Measurements from ENCODE around the gene STX3.
"Not testable (repeated sequence)": the region's sequence is repeated elsewhere in the genome, so short reads cannot be mapped to it uniquely, and the experiment has no call there.

Gene STX3

DNA sequence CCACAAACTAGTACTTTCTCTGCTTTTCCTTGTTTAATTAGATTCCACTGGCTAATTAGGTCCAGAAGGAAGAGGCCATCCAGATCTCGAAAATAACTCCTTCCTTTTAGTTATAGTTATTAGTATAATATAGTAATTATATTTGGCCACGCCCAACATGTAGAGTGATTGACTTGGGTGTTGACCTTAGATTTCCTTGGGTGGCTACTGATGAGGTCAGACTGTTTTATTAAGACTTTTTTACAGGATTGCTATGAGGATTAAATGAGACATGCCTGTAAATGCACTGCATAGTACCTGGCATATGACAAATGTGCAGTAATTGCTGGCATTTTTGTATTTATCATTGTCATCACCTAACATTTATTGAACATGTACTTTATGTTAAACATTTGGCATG lies 26.9 kb downstream of the STX3 start:
- Mint-ChIP-seq H3K27ac (ENCODE audit: low read depth) (no peak overlapping the region), H3K9me3 (no peaks in the 10 kb centered on the region), H3K4me1 (peaks cover 12% of the 10 kb centered on the region), H3K36me3 (ENCODE audit: insufficient read depth) (no peaks in the 10 kb centered on the region), H3K4me3 (no peak overlapping the region), H3K27me3 (no peaks in the 10 kb centered on the region)
- DNase-seq (ENCODE audit: low spot score in 2 of 2) = no peak
- ATAC-seq (replicated peaks; ENCODE audit: extremely low read depth, poor library complexity, severe bottlenecking) = no peak

DNA sequence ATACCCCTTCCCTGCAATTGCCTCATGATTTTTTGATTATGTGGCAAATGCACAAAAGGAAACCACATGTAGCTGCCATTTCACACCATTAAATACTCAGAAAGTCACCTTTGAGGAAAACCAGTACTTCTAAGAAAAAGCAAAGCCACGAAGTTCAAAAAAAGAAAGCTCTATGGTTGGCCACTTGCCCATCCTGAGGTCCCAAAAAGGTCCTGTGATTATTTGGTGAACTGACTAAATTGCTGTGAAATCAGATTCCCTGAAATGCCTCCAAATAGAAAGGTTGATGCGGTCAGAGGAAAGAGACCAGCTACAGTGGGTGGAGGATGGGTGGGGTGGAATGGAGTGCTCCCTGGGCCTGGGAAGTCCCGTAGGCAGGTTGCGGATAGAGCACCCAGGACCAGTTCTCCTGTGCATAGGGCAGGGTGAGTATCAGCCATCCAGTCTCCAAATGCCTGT lies 28.5 kb downstream of the STX3 start:
- Mint-ChIP-seq H3K4me1 (peaks cover 12% of the 10 kb centered on the region), H3K4me3 (no peak overlapping the region), H3K27ac (ENCODE audit: low read depth) (no peak overlapping the region), H3K27me3 (no peaks in the 10 kb centered on the region), H3K9me3 (no peaks in the 10 kb centered on the region), H3K36me3 (ENCODE audit: insufficient read depth) (no peaks in the 10 kb centered on the region)
- DNase-seq (ENCODE audit: low spot score in 2 of 2) (no peak), ATAC-seq (replicated peaks; ENCODE audit: extremely low read depth, poor library complexity, severe bottlenecking) (no peak)

DNA sequence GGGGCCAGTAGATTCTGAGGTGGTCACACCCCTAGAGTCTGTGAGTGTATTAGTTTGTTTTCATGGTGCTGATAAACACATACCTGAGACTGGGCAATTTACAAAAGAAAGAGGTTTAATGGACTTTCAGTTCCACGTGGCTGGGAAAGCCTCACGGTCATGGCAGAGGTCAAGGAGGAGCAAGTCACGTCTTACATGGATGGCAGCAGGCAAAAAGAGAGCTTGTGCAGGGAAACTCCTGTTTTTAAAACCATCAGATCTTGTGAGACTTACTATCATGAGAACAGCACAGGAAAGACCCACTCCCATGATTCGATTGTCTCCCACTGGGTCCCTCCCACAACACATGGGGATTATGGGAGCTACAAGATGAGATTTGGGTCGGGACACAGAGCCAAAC lies 29.3 kb downstream of the STX3 start:
- DNase-seq (ENCODE audit: low spot score in 2 of 2); H3K36me3 Mint-ChIP-seq (ENCODE audit: insufficient read depth); H3K27ac Mint-ChIP-seq (ENCODE audit: low read depth); H3K9me3 Mint-ChIP-seq; H3K27me3 Mint-ChIP-seq; H3K4me3 Mint-ChIP-seq; ATAC-seq (replicated peaks; ENCODE audit: extremely low read depth, poor library complexity, severe bottlenecking): not testable (repeated sequence)
- H3K4me1 Mint-ChIP-seq = peaks cover 12% of the 10 kb centered on the region

DNA sequence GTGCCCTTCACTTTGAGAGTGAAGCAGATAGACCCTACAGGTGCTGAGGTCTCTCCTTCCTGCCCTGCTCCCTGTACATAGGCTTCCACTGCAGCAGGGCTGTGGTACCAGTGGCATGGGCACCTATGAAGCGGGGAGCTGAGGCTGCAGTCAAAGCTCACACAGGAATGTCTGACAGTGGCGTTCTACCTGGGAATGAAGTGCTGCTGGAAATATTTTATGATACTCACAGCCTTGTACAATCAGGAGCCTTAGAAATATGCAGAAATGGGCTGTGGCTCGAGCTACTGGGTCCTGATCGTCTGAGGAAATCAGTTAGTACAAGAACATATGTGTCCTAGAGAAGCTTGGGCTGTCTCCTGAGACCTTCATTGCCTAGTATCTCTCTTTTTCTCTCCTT lies 30.6 kb downstream of the STX3 start:
- peaks cover 1% of the 10 kb centered on the region for H3K36me3 Mint-ChIP-seq (ENCODE audit: insufficient read depth)
- H3K27me3 Mint-ChIP-seq = no peaks in the 10 kb centered on the region
- ATAC-seq (replicated peaks; ENCODE audit: extremely low read depth, poor library complexity, severe bottlenecking) (no peak), DNase-seq (ENCODE audit: low spot score in 2 of 2) (no peak)
- no peaks in the 10 kb centered on the region for H3K9me3 Mint-ChIP-seq
- H3K4me3 Mint-ChIP-seq = no peak overlapping the region
- H3K27ac Mint-ChIP-seq (ENCODE audit: low read depth) = no peak overlapping the region
- peaks cover 12% of the 10 kb centered on the region for H3K4me1 Mint-ChIP-seq

DNA sequence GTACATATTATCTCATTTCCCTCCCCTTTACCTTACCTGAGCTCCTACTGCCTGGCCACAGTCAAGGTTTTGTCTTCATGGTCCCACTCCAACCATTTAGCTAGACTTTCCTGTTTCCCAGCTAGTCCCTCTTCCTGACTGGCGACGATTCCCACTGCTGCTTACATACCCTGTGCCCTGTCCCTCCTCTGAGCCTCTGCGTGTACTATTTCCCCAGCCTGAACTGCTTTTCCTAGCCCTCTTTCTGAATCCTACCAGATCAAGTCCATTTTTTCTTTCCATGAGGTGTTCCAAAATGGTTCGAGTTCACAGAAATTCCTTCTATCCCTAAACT lies 32.0 kb downstream of the STX3 start:
- no peak for DNase-seq (ENCODE audit: low spot score in 2 of 2)
- ATAC-seq (replicated peaks; ENCODE audit: extremely low read depth, poor library complexity, severe bottlenecking) = no peak
- Mint-ChIP-seq H3K36me3 (ENCODE audit: insufficient read depth) (peaks cover 1% of the 10 kb centered on the region), H3K27me3 (no peaks in the 10 kb centered on the region), H3K27ac (ENCODE audit: low read depth) (no peak overlapping the region), H3K4me3 (no peak overlapping the region), H3K4me1 (peaks cover 12% of the 10 kb centered on the region), H3K9me3 (no peaks in the 10 kb centered on the region)

DNA sequence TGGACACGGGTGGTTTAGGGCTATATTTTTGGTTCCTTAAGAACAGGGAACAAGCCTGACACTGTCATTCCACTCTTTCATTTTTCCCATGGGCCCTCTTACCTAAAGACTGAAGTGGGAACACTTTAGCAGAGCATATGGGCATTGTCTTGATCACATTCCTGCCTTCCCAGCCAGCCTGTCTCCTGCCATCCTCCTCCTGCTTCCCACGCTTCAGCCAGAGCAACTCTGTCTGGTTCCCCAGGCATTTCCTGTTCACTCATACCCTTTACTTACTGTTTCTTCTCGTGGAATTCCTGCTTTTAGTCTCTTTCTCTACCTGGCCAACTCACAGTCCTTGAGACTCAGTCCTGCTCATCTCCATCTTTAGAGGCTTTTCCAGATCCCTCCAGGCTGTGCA lies 32.6 kb downstream of the STX3 start:
- H3K4me3 Mint-ChIP-seq = no peak overlapping the region
- no peak for ATAC-seq (replicated peaks; ENCODE audit: extremely low read depth, poor library complexity, severe bottlenecking)
- H3K4me1 Mint-ChIP-seq = peaks cover 12% of the 10 kb centered on the region
- no peaks in the 10 kb centered on the region for H3K9me3 Mint-ChIP-seq
- peaks cover 1% of the 10 kb centered on the region for H3K36me3 Mint-ChIP-seq (ENCODE audit: insufficient read depth)
- no peak overlapping the region for H3K27ac Mint-ChIP-seq (ENCODE audit: low read depth)
- H3K27me3 Mint-ChIP-seq = no peaks in the 10 kb centered on the region
- no peak for DNase-seq (ENCODE audit: low spot score in 2 of 2)

DNA sequence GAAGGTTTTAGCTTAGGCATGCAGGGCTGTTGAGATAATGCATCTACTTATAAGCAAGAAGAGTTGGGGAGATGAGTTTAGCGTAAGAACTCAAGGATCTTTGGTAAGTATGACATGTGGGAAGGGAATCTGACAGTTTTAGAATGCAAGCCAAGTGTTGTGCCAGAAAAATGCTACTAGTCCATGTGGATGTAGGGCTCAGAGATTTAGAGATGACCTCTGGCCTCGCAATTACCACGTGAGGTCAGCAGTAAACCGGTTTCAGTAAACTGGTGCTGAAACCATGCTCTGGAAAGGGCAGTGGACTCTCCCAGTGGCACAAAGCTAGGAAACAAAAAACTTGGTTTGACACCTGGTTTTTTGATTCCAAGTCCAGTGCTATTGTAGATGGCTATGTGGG lies 36.5 kb downstream of the STX3 start:
- Mint-ChIP-seq H3K4me1 (no peaks in the 10 kb centered on the region), H3K27me3 (no peaks in the 10 kb centered on the region), H3K9me3 (no peaks in the 10 kb centered on the region), H3K27ac (ENCODE audit: low read depth) (no peak overlapping the region), H3K4me3 (no peak overlapping the region), H3K36me3 (ENCODE audit: insufficient read depth) (peaks cover 7% of the 10 kb centered on the region)
- DNase-seq (ENCODE audit: low spot score in 2 of 2) (no peak), ATAC-seq (replicated peaks; ENCODE audit: extremely low read depth, poor library complexity, severe bottlenecking) (no peak)

DNA sequence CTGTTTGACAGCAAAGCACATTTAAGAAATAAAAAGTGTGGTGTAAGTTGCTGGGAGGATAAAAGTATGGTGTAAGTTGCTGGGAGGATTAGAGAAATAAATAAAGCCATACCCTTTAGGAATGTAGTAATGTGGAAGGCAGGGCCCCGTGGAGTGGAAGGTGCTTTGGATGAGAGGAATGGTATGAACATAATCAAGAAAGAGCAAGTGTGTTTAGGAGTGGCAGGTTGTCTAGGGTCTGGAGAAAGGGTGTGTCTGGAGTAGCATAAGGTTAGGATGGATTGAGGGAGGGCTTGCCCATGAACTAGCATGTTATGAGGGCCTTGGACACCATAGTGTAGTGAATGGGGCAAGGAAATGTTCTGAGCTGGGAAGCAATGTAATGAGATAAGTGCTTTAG lies 37.3 kb downstream of the STX3 start:
- ATAC-seq (replicated peaks; ENCODE audit: extremely low read depth, poor library complexity, severe bottlenecking) (no peak), DNase-seq (ENCODE audit: low spot score in 2 of 2) (no peak)
- peaks cover 7% of the 10 kb centered on the region for H3K36me3 Mint-ChIP-seq (ENCODE audit: insufficient read depth)
- H3K4me1 Mint-ChIP-seq = no peaks in the 10 kb centered on the region
- no peaks in the 10 kb centered on the region for H3K27me3 Mint-ChIP-seq
- no peak overlapping the region for H3K27ac Mint-ChIP-seq (ENCODE audit: low read depth)
- H3K4me3 Mint-ChIP-seq = no peak overlapping the region
- H3K9me3 Mint-ChIP-seq = no peaks in the 10 kb centered on the region

DNA sequence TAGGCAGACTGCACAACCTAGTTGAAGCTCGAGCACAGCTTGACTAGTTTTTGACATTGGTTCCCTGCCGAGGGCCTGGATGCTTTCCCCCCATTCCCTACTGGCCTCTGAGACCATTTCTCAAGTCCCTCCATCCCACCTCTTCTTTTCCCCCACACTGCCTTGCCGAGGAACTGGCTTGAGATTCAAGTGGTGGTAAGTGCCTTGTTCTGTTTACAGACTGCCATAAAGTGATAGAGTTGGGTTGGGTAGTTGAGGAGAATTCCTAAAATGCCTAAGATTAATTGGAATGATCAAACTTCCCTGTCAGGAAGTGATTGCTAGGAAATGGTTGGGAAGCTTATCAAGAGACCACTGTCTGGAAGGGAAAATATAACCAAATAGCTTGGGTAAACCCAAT lies 39.2 kb downstream of the STX3 start:
- Mint-ChIP-seq H3K27ac (ENCODE audit: low read depth) (no peak overlapping the region), H3K4me1 (no peaks in the 10 kb centered on the region), H3K36me3 (ENCODE audit: insufficient read depth) (peaks cover 6% of the 10 kb centered on the region), H3K4me3 (no peak overlapping the region), H3K9me3 (no peaks in the 10 kb centered on the region), H3K27me3 (no peaks in the 10 kb centered on the region)
- ATAC-seq (replicated peaks; ENCODE audit: extremely low read depth, poor library complexity, severe bottlenecking) (no peak), DNase-seq (ENCODE audit: low spot score in 2 of 2) (no peak)

DNA sequence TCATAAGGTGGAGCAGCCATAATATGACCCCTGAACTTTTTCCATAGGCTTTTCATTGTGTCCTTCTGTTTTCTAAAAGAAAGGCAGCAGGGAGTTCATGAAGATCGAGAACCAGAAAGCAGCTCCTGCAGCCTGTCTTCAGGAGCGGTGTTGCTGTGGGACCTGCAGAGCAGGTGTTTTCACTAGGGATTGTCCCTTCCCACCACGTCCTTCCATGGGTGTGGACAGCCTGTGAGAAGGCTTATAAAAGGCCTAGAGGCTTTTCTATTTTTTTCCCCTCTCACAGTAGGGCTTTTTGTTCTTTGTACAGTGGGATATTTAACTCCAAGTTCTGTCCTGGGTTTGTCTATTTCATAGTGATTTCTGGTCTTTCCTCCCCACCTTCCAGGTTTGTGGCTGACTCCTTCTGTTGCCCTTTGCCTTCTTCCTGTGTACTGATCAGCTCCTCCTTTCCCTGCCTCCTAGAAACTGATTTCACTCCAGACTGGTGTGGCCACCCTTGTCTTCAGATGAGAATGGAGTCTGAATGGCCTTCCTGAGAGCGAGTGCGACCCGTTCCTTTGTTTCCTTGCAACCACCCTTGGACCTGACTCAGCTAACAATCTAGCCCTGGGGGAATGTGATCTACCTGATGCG lies 45.3 kb downstream of the STX3 start:
- ATAC-seq (replicated peaks; ENCODE audit: extremely low read depth, poor library complexity, severe bottlenecking) = no peak
- H3K9me3 Mint-ChIP-seq = no peaks in the 10 kb centered on the region
- H3K4me3 Mint-ChIP-seq = no peak overlapping the region
- no peaks in the 10 kb centered on the region for H3K4me1 Mint-ChIP-seq
- H3K36me3 Mint-ChIP-seq (ENCODE audit: insufficient read depth) = peaks cover 9% of the 10 kb centered on the region
- H3K27ac Mint-ChIP-seq (ENCODE audit: low read depth) = no peak overlapping the region
- no peak for DNase-seq (ENCODE audit: low spot score in 2 of 2)
- H3K27me3 Mint-ChIP-seq = no peaks in the 10 kb centered on the region

DNA sequence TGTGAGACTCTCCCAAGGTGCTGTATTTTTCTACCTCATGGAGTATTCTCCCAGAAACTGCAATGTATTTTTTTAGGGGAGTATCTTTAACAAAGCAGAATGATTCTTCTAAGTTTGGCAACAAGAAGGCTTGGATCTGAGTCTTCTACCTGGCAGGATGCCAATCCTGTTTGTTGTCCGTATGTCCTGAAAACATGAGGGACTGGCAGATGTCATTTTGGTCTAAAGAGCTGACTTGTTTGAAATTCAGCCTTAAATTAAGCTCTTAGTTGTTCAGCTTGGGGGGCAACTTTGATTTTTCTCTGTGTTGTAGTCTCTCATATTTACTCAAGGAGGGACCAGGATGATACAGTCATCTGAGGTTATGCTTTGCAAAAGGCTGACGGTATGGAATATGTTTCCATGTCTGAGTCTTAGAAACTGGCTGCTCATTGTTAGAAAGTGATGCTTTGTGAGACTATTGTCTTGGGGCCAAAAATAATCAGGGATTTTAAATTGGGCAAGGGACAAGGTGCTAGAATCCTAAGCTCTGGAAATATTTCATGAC lies 46.1 kb downstream of the STX3 start:
- Mint-ChIP-seq H3K36me3 (ENCODE audit: insufficient read depth) (peaks cover 9% of the 10 kb centered on the region), H3K27ac (ENCODE audit: low read depth) (no peak overlapping the region), H3K9me3 (no peaks in the 10 kb centered on the region), H3K4me3 (no peak overlapping the region), H3K27me3 (no peaks in the 10 kb centered on the region), H3K4me1 (no peaks in the 10 kb centered on the region)
- DNase-seq (ENCODE audit: low spot score in 2 of 2) (no peak), ATAC-seq (replicated peaks; ENCODE audit: extremely low read depth, poor library complexity, severe bottlenecking) (no peak)

DNA sequence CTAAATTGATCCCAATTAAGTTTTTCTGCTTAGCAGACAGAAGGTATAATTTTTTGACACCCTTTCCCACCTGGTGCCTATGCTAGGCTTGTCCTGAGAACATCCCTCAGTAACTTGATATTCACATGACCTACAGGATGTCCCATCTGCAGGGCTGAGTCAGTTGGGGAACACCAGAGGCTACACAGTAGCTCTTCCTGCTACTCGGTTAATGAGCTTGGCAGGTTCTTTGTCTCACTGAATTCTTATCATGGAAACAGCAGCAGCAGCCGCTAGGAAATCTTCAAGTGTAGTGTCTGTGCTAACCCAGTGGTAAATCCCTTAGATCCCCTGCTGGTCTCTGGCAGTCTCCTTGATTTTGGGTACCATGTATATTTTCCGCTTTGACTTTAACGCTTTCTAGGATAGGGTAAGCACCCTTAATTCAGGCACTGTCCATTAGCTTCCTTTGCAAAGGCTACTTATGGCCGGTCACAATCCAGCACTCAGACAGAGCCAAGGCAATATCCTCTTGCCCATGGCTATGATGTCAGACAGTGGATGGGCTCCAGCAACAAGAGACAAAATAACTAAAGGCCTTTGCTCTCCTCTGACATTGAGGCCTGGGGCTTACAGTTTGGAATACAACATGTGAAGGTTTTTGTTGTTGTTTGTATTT lies 46.9 kb downstream of the STX3 start:
- Mint-ChIP-seq H3K27me3 (no peaks in the 10 kb centered on the region), H3K4me1 (peaks cover 4% of the 10 kb centered on the region), H3K27ac (ENCODE audit: low read depth) (no peak overlapping the region), H3K9me3 (no peaks in the 10 kb centered on the region), H3K4me3 (no peak overlapping the region), H3K36me3 (ENCODE audit: insufficient read depth) (peaks cover 11% of the 10 kb centered on the region)
- DNase-seq (ENCODE audit: low spot score in 2 of 2) (no peak), ATAC-seq (replicated peaks; ENCODE audit: extremely low read depth, poor library complexity, severe bottlenecking) (no peak)

DNA sequence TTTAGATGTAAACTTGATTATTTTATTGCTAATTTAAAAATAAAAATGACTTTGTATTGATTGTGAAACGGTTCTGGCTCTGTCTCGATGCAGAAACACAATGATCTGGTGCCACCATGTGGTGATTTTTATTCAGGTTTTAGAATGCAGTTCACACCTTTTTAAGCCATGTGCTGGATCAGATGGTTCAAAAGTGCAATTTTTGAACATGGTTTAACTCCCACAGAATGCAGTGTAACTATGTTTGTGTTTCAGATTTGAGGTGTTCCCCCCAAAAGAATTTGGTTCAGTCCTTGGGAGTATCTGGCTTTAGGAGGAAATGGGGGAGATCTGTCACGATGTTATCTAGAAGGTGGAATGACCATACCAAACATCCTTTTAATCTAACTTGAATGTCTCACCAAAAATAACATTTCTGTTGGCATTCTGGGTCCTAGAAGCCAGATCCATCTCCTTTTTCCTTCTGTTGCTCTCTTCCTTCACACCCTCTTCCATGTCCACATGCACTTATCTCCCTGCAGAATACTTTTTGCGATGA lies 47.5 kb downstream of the STX3 start:
- Mint-ChIP-seq H3K27ac (ENCODE audit: low read depth) (no peak overlapping the region), H3K36me3 (ENCODE audit: insufficient read depth) (peaks cover 12% of the 10 kb centered on the region)
- DNase-seq (ENCODE audit: low spot score in 2 of 2) = peak in 1 of 2 donors; percentile 22

More for the DNA sequence above, 47.5 kb downstream of the STX3 start:
- H3K9me3 Mint-ChIP-seq = no peaks in the 10 kb centered on the region
- H3K4me3 Mint-ChIP-seq = no peak overlapping the region
- H3K27me3 Mint-ChIP-seq = no peaks in the 10 kb centered on the region
- peaks cover 4% of the 10 kb centered on the region for H3K4me1 Mint-ChIP-seq
- peak; percentile 75 for ATAC-seq (replicated peaks; ENCODE audit: extremely low read depth, poor library complexity, severe bottlenecking)
